SH-SY5Y (cell line): ENCODE results near the gene CHIA.

ENCODE experiments used
- GATA2 ChIP-seq: IDR thresholded peaks from 2 replicates; pipeline ENCODE4 v1.6.1; 2011; ENCODE audit warnings: mild to moderate bottlenecking, low read depth, low read length
- GATA3 ChIP-seq: IDR thresholded peaks from 2 replicates; pipeline ENCODE4 v1.6.1; 2011; ENCODE audit warnings: low read depth, mild to moderate bottlenecking, low read length, moderate library complexity

CHIA gene

GRCh38 chr1:111290630-111291029, at the start of gene CHIA:
TSS of gene CHIA (plus strand) at chr1:111290851. CDS start at chr1:111310468, 19,617 bp downstream.
- no peak for TF ChIP-seq GATA2

- TF ChIP-seq GATA2 (no peak), GATA3 (no peak)
These were observed 48.9 kb upstream of the CHIA start for GRCh38 chr1:111241797-111242196.

- TF ChIP-seq GATA3: no peak
- no peak for TF ChIP-seq GATA2
These were observed 47.7 kb upstream of the CHIA start for GRCh38 chr1:111242805-111243523.

- TF ChIP-seq GATA2: no peak
- no peak for TF ChIP-seq GATA3
These were observed 43.4 kb upstream of the CHIA start for GRCh38 chr1:111247125-111247838.

GRCh38 chr1:111249960-111250359, 40.7 kb upstream of the CHIA start:
- no peak for TF ChIP-seq GATA3
- TF ChIP-seq GATA2: no peak

- TF ChIP-seq GATA2 (no peak), GATA3 (no peak)
These were observed 39.1 kb upstream of the CHIA start for GRCh38 chr1:111251570-111251969.

GRCh38 chr1:111252786-111253185, 37.9 kb upstream of the CHIA start:
- TF ChIP-seq GATA2: no peak
- no peak for TF ChIP-seq GATA3

GRCh38 chr1:111253876-111254275, 36.8 kb upstream of the CHIA start:
- TF ChIP-seq GATA2 (no peak), GATA3 (no peak)

GRCh38 chr1:111256988-111257658, 33.5 kb upstream of the CHIA start:
- TF ChIP-seq GATA2 (no peak), GATA3 (no peak)

- no peak for TF ChIP-seq GATA2
- no peak for TF ChIP-seq GATA3
These were observed 22.7 kb upstream of the CHIA start for GRCh38 chr1:111267801-111268508.

- TF ChIP-seq GATA2 (no peak), GATA3 (no peak)
These were observed 20.7 kb upstream of the CHIA start for GRCh38 chr1:111269825-111270406.

- TF ChIP-seq GATA3 (no peak), GATA2 (no peak)
These were observed 19.7 kb upstream of the CHIA start for GRCh38 chr1:111270771-111271463.

GRCh38 chr1:111271464-111271801, 19.2 kb upstream of the CHIA start:
- TF ChIP-seq GATA2 (no peak), GATA3 (no peak)

- TF ChIP-seq GATA3 (no peak), GATA2 (no peak)
These were observed 18.6 kb upstream of the CHIA start for GRCh38 chr1:111272081-111272480.
